IPS-NIHi11 (cell line): ENCODE measurements around the gene ACOXL.

ENCODE experiments used
- DNase-seq: peaks from one replicate; pipeline ENCODE4 v3.0.0; 2012; ENCODE audit warnings: mixed read lengths, low spot score

ACOXL gene

GRCh38 chr2:111011218-111011617, 278.8 kb downstream of the ACOXL start:
- DNase-seq, result no peak

DNA sequence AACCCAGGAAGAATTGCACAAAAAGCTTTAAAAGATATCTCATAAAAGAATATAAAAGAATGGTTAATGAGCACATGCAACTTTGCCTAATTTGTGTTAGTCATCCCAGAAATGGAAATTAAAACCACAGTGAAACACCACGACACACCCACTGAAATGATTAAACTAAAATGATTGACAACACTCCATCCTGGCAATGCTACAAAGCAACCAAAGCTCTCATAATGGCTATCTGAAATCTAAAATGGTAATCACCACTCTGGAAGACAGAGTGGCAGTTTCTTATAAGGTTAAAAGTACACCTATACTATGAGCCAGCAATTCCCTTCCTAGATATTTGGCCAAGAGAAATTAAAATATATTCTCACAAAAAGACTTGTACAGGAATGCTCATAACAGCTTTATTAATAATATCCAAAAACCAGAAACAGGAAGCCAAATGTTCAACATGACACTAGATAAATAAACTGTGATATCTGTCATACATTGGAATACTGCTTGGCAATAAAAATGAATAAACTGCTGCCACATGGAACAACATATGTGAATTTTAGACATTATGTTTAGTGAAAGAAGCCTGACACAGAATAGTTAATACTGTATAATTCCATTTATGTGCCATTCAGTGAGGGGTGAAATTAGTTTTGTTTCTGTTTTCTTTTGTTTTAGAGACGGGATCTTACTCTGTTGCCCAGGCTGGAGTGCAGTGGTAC, 283.1 kb downstream of the ACOXL start:
- DNase-seq, result no peak

DNA sequence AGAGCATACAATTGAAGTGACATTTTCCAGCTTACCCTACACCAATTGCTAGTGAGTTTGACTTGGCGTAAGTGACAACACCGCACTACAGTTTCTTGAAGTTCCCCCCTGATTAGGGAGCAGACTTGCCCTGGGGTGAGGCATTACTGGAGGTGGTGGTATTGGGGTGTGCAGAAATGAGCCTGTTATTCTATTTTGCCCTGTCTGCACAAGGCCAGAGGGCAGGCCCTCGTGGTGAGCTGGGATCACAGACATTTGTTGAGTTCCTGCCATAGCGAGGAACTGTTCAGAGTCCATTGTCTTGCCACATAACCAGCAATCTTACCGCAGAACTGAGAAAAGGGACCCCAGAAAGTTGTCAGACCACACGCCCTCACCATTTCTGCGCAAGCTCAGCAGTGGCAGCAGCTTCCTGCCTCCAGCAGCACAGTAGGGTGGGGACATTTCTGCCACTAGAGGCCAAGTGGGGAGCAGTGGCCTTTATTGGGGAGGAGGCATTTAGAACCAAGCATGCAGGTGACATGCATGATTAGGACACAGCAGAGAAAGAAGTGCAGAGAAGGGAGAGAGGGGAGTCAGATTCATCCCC, 284.8 kb downstream of the ACOXL start:
- DNase-seq, result no peak

DNA sequence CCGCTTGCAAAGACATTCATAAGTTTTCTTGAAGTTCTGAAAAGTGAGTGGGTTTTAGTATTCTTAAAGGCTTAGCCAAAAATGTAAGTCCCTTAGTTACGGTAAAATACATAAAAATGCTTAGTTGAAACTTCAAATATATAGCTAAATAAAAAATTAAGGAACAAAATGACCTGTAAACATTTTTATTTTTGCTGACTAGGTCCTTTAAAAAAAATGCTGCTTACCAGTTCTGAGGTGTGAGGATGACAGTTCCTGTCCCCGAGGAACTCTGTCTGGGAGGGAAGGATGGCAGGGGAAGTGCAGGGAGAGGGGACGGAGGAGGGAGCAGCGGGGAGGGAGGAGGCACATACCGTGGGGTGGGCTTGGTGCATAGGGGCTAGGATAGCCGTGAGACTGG, 285.5 kb downstream of the ACOXL start:
- DNase-seq, result no peak

DNA sequence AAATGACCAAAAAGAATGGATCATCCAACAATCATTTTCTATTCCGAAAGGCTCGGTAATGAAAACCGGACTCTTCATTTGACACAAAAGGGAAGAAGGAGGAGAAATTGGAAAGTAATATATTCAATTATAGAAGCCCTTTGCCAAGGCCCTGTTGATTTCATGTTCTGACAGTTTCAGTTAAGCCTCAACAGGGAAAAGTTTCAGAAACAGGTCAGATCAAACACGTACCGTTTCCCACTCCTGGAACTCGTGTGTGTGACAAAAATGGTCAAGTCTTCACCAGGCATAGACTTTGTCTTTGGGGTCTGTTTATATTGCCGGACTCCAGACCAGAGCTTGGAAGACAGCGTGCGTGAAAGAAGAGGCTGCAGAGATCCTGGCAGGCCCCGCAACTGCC, 287.0 kb downstream of the ACOXL start:
- no peak for DNase-seq

- no peak for DNase-seq
Measured at GRCh38 chr2:111022633-111023032, 290.3 kb downstream of the ACOXL start.

DNA sequence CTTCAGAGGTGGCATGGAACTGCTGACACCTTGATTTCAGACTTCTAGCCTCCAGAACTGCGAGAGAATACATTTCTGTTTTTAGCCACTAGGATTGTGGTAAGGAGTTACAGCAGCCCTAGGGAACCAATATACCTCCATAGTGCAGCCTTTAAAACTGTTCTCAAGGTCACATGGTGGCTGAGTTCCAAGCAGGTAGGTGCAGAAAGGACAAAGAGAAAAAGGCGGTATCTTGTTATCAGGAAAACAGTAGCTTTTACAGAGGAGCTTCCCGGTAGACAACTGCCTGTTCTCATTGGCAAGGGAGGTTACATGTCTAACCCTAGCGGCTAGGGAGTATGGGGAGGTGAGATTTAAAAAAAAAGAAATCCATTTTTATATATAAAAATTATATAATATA, 292.1 kb downstream of the ACOXL start:
- no peak for DNase-seq

DNA sequence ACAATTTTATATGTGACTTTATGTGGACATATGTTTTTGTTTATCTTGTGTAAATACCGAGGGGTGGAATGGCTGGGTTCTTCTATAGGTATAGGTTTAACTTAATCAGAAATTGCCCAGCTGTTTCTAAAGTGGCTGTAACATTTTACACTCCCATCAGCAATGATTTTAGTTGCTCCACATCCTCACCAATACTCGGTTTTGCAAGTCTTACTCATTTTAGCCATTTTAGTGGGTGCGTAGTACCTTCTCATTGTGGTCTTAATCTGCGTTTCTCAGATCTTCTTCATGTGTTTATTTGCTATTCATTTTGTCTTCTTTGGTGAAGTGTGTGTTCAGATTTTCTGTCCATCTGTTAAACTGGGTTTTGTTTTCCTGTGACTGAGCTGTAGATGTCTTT, 292.9 kb downstream of the ACOXL start:
- no peak for DNase-seq

DNA sequence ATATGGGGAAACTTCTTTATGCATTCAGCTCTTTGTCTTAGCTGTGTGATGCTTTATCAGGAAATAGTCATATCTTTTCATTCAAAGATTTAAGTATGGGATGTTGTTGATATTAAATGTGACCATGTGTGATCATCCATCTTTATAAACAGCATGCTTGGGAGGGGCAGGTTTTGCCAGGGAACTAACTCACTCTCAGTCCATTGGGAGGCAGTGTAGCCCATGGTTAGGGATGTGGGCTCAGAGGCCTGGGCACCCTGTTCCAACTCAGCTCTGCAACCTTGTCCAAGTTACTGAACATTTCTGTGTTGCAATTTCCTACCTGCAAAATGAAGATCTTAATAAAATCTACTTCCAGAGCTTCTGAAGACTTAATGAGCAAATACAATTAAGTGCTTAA, 296.3 kb downstream of the ACOXL start:
- no peak for DNase-seq

- peak; percentile 74 for DNase-seq
Measured at GRCh38 chr2:111029181-111029927, 297.0 kb downstream of the ACOXL start.

DNA sequence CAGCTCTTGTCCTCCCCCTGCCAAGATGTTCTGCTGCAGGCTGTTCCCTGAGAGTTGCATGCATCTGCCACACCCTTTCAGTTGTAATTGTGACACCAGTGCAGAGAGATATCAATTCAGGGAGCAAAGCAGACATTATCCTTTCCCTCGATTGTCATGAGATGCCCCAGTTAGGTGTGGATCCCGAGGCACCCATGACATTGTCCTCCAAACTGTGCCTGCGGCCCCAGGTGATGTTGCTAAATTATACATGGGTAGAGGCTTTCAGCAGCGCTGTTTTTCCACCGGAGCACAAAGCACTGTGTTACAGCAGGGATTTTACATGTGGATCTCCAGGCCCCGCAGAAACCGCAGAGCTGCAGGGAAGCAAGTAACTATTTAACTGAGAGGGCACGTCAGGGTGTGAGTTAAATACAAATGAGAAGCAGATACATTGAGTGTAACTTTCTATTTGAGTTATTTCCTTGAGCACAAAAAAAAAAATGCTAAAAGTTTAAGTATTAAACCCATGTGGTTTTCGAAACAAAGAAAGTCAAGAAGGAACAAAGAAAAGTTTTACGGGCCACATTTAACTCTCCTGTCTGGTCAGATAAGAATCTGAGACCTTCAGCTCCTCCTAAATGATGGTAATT, 298.0 kb downstream of the ACOXL start:
- no peak for DNase-seq

GRCh38 chr2:111030945-111031344, 298.6 kb downstream of the ACOXL start:
- no peak for DNase-seq

GRCh38 chr2:111031546-111032478, 299.4 kb downstream of the ACOXL start:
- no peak for DNase-seq

- DNase-seq, result no peak
Measured at GRCh38 chr2:111032721-111033429, 300.5 kb downstream of the ACOXL start.

DNA sequence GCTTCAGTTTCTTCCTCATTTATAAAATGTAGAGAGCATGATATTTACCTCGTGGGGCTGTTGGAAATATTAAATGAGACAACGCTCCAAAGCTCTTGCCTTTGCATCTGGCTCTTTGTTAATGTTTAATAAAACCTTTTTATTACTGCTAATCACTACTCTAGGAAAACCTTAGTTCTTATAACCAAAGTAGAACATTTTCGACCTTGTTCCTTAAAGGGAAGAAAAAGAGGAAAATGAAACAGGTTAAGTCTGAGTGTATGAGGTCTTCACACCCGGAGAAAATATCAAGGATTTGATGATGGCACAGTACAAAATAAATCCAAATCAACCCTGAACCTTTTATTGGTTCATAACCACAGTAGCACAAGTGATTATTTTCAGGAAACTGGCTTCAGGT, 301.8 kb downstream of the ACOXL start:
- no peak for DNase-seq

DNA sequence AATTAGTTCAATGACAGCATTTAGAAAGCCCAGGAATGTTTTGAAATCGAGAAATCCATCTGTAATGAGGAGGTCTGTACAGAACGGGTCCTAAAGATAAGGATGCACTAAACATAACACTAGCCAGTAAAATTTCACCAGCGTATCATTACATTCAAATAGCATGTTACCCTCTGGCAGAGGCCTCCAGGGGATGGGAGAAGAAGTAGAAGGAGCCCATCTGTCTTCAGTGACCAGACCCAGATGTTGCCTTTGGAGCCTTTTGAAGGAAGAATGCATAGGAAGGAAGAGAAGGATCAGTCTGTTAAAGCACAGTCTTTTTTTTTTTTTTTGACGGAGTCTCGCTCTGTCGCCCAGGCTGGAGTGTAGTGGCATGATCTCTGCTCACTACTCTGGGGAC, 302.2 kb downstream of the ACOXL start:
- no peak for DNase-seq

GRCh38 chr2:111035830-111036441, 303.6 kb downstream of the ACOXL start:
- no peak for DNase-seq

GRCh38 chr2:111037128-111037527, 304.8 kb downstream of the ACOXL start:
- DNase-seq, result no peak

DNA sequence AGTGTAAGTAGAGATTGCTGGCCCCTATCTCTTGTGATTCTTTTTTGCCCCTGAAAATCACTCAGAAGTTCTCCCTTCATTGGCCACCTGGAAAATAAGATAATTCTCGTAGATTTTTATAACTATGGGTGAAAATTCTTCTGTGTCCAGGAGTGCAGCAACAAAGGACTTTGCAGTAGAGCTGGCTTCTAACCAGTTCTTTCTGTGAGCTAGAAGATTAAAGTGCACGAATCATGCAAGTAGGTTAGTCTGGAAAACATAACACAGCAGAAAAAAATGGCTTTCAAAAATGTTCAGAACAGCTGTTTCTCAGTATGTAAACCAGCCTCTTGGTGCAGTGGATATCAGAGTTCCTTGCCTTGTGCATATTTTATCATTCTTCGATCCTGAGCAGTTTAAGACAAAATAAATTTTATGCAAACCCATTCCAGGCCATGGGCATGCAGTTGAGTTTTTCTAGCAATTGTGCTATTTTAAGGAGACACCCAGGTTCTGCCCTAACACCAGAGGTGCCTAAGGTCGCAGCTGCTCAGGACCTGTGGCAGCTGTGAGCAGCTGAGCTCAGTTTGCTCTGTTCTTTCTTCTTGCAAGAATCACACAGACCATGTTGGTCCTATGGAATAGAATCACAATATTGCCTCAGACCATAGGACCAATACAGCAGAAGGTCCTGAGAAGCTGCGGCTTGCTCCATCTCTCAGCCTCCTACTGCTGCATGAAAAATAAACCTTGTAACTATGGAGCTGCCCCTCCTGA, 307.4 kb downstream of the ACOXL start:
- no peak for DNase-seq
